Ishikawa (cell line): ENCODE measurements around the gene NLK.

Experiments
- CEBPB ChIP-seq: IDR thresholded peaks from 2 replicates; pipeline ENCODE4 v1.6.1; 2012
- CREB1 ChIP-seq: IDR thresholded peaks from 2 replicates; pipeline ENCODE4 v1.6.1; 2012; ENCODE audit warnings: low read depth
- EGR1 ChIP-seq: IDR thresholded peaks from 2 replicates; pipeline ENCODE4 v1.6.1; 2012
- EP300 ChIP-seq: IDR thresholded peaks from 2 replicates; pipeline ENCODE4 v1.6.1; 2012; ENCODE audit warnings: borderline replicate concordance
- FOXM1 ChIP-seq: IDR thresholded peaks from 2 replicates; pipeline ENCODE4 v1.6.1; 2012; ENCODE audit warnings: low read depth, borderline replicate concordance
- MAX ChIP-seq: IDR thresholded peaks from 2 replicates; pipeline ENCODE4 v1.6.1; 2012
- NFIC ChIP-seq: IDR thresholded peaks from 2 replicates; pipeline ENCODE4 v1.6.1; 2012
- RAD21 ChIP-seq: IDR thresholded peaks from 2 replicates; pipeline ENCODE4 v1.6.1; 2012; ENCODE audit warnings: low read depth
- REST ChIP-seq: IDR thresholded peaks from 2 replicates; pipeline ENCODE4 v1.6.1; 2012; ENCODE audit warnings: low read depth, mild to moderate bottlenecking
- TAF1 ChIP-seq: IDR thresholded peaks from 2 replicates; pipeline ENCODE4 v1.6.1; 2012; ENCODE audit warnings: low read depth, mild to moderate bottlenecking
- TCF12 ChIP-seq: IDR thresholded peaks from 2 replicates; pipeline ENCODE4 v1.6.1; 2012; ENCODE audit warnings: low read depth
- TEAD4 ChIP-seq: IDR thresholded peaks from 2 replicates; pipeline ENCODE4 v1.6.1; 2012
- USF1 ChIP-seq: IDR thresholded peaks from 2 replicates; pipeline ENCODE4 v1.6.1; 2012
- YY1 ChIP-seq: IDR thresholded peaks from 2 replicates; pipeline ENCODE4 v1.6.1; 2012; ENCODE audit warnings: low read depth
- ZBTB7A ChIP-seq: IDR thresholded peaks from 2 replicates; pipeline ENCODE4 v1.6.1; 2012; ENCODE audit warnings: low read depth

NLK gene

GRCh38 chr17:28124962-28125361 lies 82.5 kb downstream of the NLK start:
- no peak for TF ChIP-seq CREB1
- TF ChIP-seq RAD21, result no peak

- TF ChIP-seq ZBTB7A, result no peak
- no peak for TF ChIP-seq TCF12
- no peak for TF ChIP-seq CEBPB
- TF ChIP-seq EGR1, result no peak
- no peak for TF ChIP-seq NFIC
- TF ChIP-seq TEAD4, result no peak
- no peak for TF ChIP-seq YY1
- no peak for TF ChIP-seq TAF1
- no peak for TF ChIP-seq EP300
- no peak for TF ChIP-seq MAX
- TF ChIP-seq RAD21, result no peak
- no peak for TF ChIP-seq FOXM1
- no peak for TF ChIP-seq REST
- no peak for TF ChIP-seq CREB1
- no peak for TF ChIP-seq USF1
These were observed 83.3 kb downstream of the NLK start for GRCh38 chr17:28125526-28126378.

- no peak for TF ChIP-seq USF1
- no peak for TF ChIP-seq TEAD4
These were observed 84.7 kb downstream of the NLK start for GRCh38 chr17:28127196-28127595.

- TF ChIP-seq TAF1, result no peak
- no peak for TF ChIP-seq FOXM1
- no peak for TF ChIP-seq TEAD4
- TF ChIP-seq YY1, result no peak
- no peak for TF ChIP-seq REST
- TF ChIP-seq EP300, result no peak
These were observed 86.3 kb downstream of the NLK start for GRCh38 chr17:28128779-28129178.

GRCh38 chr17:28130472-28130871 lies 88.0 kb downstream of the NLK start:
- TF ChIP-seq CREB1, result no peak
- no peak for TF ChIP-seq TEAD4
- TF ChIP-seq EP300, result no peak
- no peak for TF ChIP-seq ZBTB7A
- no peak for TF ChIP-seq TAF1
- no peak for TF ChIP-seq RAD21
- TF ChIP-seq YY1, result no peak
- TF ChIP-seq TCF12, result no peak
- no peak for TF ChIP-seq EGR1
- TF ChIP-seq FOXM1, result no peak
- TF ChIP-seq MAX, result no peak
- no peak for TF ChIP-seq USF1
- TF ChIP-seq CEBPB, result no peak
- no peak for TF ChIP-seq REST
